Testis (tissue), 2 donors: Measurements from ENCODE around the gene LHX3.

Experiments used
- POLR2A ChIP-seq: fragments of 450-650 bp; IDR thresholded peaks from one replicate; pipeline ENCODE4 v1.6.1; 2017; ENCODE audit warnings: antibody characterized with exemption, mild to moderate bottlenecking, moderate library complexity
- TF ChIP-seq, protein P1 (sequence below), 3 experiments: fragments of 450-650 bp in 2 of 3; fragments of 200-600 bp in 1 of 3; sonication (generic) in 1 of 3; IDR thresholded peaks; one replicate each; pipeline ENCODE4 v1.5.1; 2016 to 2019; ENCODE audit warnings: antibody characterized with exemption in 3 of 3, mild to moderate bottlenecking in 2 of 3, moderate library complexity in 1 of 3

DNA sequence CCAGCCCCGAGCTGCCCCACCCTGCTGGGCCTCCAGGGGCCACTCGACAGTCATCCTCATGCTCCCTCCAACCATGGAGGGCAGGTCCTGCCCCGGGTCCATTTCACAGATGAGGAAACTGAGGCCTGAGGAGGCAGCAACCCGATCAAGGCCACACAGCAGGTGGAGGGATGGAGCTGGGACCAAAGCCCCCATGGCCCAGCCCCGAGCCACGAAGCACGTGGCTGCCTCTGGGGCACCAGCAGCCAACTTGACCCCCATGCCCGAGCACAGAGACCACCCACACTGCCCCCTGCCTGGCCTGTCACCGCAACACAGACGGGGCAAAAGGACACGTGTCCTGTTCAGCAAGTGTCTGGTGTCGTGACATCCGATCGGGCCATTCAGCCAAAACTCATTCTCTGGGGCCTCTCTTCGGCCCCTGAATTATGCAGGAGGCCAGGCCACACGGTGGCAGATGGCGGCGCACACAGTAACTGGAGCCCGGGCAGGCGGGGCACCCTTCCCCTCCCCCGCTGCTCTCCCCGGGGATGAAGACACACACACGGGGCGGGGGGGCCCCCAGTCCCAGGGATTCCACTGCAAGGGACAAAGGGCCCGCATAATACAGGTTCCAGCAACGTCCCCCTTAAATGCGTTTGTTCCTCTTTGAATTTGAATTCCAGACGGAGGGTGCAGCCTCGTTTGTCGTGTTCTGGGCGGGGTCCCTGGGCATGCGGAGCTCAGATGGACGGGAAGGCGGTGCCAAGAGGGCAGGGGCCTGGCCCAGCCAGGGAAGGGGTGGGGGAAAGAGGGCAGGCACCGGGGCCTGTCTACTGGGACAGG lies 56.8 kb downstream of the LHX3 start:
- no peak for TF ChIP-seq POLR2A
- TF ChIP-seq, protein P1, sequence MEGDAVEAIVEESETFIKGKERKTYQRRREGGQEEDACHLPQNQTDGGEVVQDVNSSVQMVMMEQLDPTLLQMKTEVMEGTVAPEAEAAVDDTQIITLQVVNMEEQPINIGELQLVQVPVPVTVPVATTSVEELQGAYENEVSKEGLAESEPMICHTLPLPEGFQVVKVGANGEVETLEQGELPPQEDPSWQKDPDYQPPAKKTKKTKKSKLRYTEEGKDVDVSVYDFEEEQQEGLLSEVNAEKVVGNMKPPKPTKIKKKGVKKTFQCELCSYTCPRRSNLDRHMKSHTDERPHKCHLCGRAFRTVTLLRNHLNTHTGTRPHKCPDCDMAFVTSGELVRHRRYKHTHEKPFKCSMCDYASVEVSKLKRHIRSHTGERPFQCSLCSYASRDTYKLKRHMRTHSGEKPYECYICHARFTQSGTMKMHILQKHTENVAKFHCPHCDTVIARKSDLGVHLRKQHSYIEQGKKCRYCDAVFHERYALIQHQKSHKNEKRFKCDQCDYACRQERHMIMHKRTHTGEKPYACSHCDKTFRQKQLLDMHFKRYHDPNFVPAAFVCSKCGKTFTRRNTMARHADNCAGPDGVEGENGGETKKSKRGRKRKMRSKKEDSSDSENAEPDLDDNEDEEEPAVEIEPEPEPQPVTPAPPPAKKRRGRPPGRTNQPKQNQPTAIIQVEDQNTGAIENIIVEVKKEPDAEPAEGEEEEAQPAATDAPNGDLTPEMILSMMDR (IDR thresholded peaks at IDR 0.05) = no peak
